Measurements from ENCODE around the gene MSL1. TPM values are rescaled to one million over a fixed set of nuclear protein-coding genes. Genes with fewer than 3 reads are reported as not detected.
A peak's percentile ranks its signal among the peaks of the same experiment; 100 is the strongest.

MSL1 gene
- total and polyA plus RNA-seq, 4 experiments from 2014 or later = 6.0 to 133 (median 69.3) TPM

- CTCF ChIA-PET (ENCODE audit: partially characterized antibody) = interaction anchor here (0.6 to 21.9 kb wide), 18 partner anchors 11 to 156 kb away, joined by 3 to 543 read pairs (median 10); partner anchors contain the start of genes CASC3, CSF3, MED24 and MSL1
- no peak overlapping the region for H3K4me3 ChIP-seq (ENCODE audit: low read length in 2 of 2)
- no peaks in the 10 kb centered on the region for H3K27me3 ChIP-seq (ENCODE audit: insufficient read depth, low read length)
- H3K9me3 ChIP-seq (ENCODE audit: control insufficient read depth in 1 of 2, low read length in 2 of 2) = no peaks in the 10 kb centered on the region
- H3K4me1 ChIP-seq (ENCODE audit: insufficient read depth, low read length) = peaks cover 89% of the 10 kb centered on the region
- POLR2A ChIA-PET (ENCODE audit: partially characterized antibody) = interaction anchor here (0.6 to 11.1 kb wide), 11 partner anchors 13 to 212 kb away, joined by 3 to 494 read pairs (median 10); partner anchors contain the start of genes CASC3, MED24, MSL1 and NR1D1
- Mint-ChIP-seq H3K27me3 (no peaks in the 10 kb centered on the region), H3K27ac (peak overlapping the region; percentile 69 to 100 (median 98)), H3K4me3 (peak overlapping the region in 7 of 8 donors; percentile 12 to 88 (median 54)), H3K9me3 (no peaks in the 10 kb centered on the region), H3K4me1 (peaks cover 71 to 87% (median 81%) of the 10 kb centered on the region in 4 donors), H3K36me3 (peaks cover 0 to 5% of the 10 kb centered on the region in 2 donors)
- peak overlapping the region; percentile 51 for H3K27ac ChIP-seq (ENCODE audit: low read depth, low read length)
- DNase-seq = no peak
- H3K36me3 ChIP-seq (ENCODE audit: insufficient read depth, low read length) = no peaks in the 10 kb centered on the region
- intact Hi-C loops (cut with micrococcal nuclease) = no loop called here
These were observed 11.5 kb upstream of the MSL1 start for GRCh38 chr17:40110026-40110845.

- H3K27me3 Mint-ChIP-seq = no peaks in the 10 kb centered on the region
- H3K36me3 ChIP-seq (ENCODE audit: insufficient read depth, low read length) = no peaks in the 10 kb centered on the region
- intact Hi-C loops (cut with micrococcal nuclease) = loop anchor here (1.0 kb wide), 2 partner anchors 36 to 98 kb away; no protein-coding TSS in a partner anchor
- peaks cover 77% of the 10 kb centered on the region for H3K4me1 ChIP-seq (ENCODE audit: insufficient read depth, low read length)
- peak overlapping the region; percentile 69 to 100 (median 98) for H3K27ac Mint-ChIP-seq
- POLR2A ChIA-PET (ENCODE audit: partially characterized antibody) = interaction anchor here (0.6 to 11.1 kb wide), 21 partner anchors 8 to 372 kb away, joined by 3 to 494 read pairs (median 4); partner anchors contain the start of genes CASC3, MED24, MSL1 and NR1D1
- peak overlapping the region; percentile 51 for H3K27ac ChIP-seq (ENCODE audit: low read depth, low read length)
- DNase-seq = peak; percentile 63 to 73 (median 68)
- H3K4me3 ChIP-seq (ENCODE audit: low read length in 2 of 2) = peak overlapping the region; percentile 6 to 51
- H3K9me3 ChIP-seq (ENCODE audit: control insufficient read depth in 1 of 2, low read length in 2 of 2) = no peaks in the 10 kb centered on the region
- H3K4me1 Mint-ChIP-seq = peaks cover 58 to 74% (median 69%) of the 10 kb centered on the region in 4 donors
- H3K9me3 Mint-ChIP-seq = no peaks in the 10 kb centered on the region
- peak overlapping the region; percentile 45 to 88 (median 79) for H3K4me3 Mint-ChIP-seq
- peaks cover 0 to 5% of the 10 kb centered on the region in 2 donors for H3K36me3 Mint-ChIP-seq
- no peaks in the 10 kb centered on the region for H3K27me3 ChIP-seq (ENCODE audit: insufficient read depth, low read length)
- CTCF ChIA-PET (ENCODE audit: partially characterized antibody) = interaction anchor here (0.6 to 21.9 kb wide), 31 partner anchors 12 to 1243 kb away, joined by 3 to 543 read pairs (median 10); partner anchors contain the start of genes CASC3, CSF3, MED24 and MSL1
These were observed 10.3 kb upstream of the MSL1 start for GRCh38 chr17:40111221-40112128.

GRCh38 chr17:40112191-40112711, 9.5 kb upstream of the MSL1 start:
- H3K9me3 ChIP-seq (ENCODE audit: control insufficient read depth in 1 of 2, low read length in 2 of 2) = no peaks in the 10 kb centered on the region

GRCh38 chr17:40112718-40113109, 9.1 kb upstream of the MSL1 start:
- DNase-seq = no peak
- no peaks in the 10 kb centered on the region for H3K9me3 Mint-ChIP-seq
- H3K36me3 Mint-ChIP-seq = peaks cover 0 to 5% of the 10 kb centered on the region in 2 donors
- ChIA-PET POLR2A (ENCODE audit: partially characterized antibody) (interaction anchor here (0.6 to 11.1 kb wide), 24 partner anchors 11 to 1577 kb away, joined by 3 to 494 read pairs (median 5); partner anchors contain the start of genes CASC3, MED24, MSL1 and NR1D1), CTCF (ENCODE audit: partially characterized antibody) (interaction anchor here (0.6 to 21.9 kb wide), 43 partner anchors 11 to 210 kb away, joined by 3 to 543 read pairs (median 9); partner anchors contain the start of genes CASC3, CDC6, CSF3 and MED24)
- Histone ChIP-seq H3K4me1 (ENCODE audit: insufficient read depth, low read length) (peaks cover 65% of the 10 kb centered on the region), H3K9me3 (ENCODE audit: control insufficient read depth in 1 of 2, low read length in 2 of 2) (no peaks in the 10 kb centered on the region), H3K27ac (ENCODE audit: low read depth, low read length) (peak overlapping the region; percentile 51), H3K36me3 (ENCODE audit: insufficient read depth, low read length) (no peaks in the 10 kb centered on the region), H3K4me3 (ENCODE audit: low read length in 2 of 2) (no peak overlapping the region), H3K27me3 (ENCODE audit: insufficient read depth, low read length) (no peaks in the 10 kb centered on the region)
- H3K4me1 Mint-ChIP-seq = peaks cover 46 to 62% (median 56%) of the 10 kb centered on the region in 4 donors
- intact Hi-C loops (cut with micrococcal nuclease) = loop anchor here (1.0 kb wide), 6 partner anchors 9 to 178 kb away; partner anchors contain the start of genes CASC3, MSL1 and THRA
- peak overlapping the region; percentile 87 to 100 (median 98) for H3K27ac Mint-ChIP-seq
- H3K27me3 Mint-ChIP-seq = no peaks in the 10 kb centered on the region
- H3K4me3 Mint-ChIP-seq = peak overlapping the region in 6 of 8 donors; percentile 63 to 91 (median 84)

More at GRCh38 chr17:40112191-40112711, 9.5 kb upstream of the MSL1 start:
- Mint-ChIP-seq H3K27ac (peak overlapping the region; percentile 87 to 100 (median 98)), H3K36me3 (peaks cover 0 to 5% of the 10 kb centered on the region in 2 donors), H3K27me3 (no peaks in the 10 kb centered on the region), H3K4me1 (peaks cover 50 to 66% (median 61%) of the 10 kb centered on the region in 4 donors), H3K4me3 (peak overlapping the region in 5 of 8 donors; percentile 13 to 88 (median 81)), H3K9me3 (no peaks in the 10 kb centered on the region)
- intact Hi-C loops (cut with micrococcal nuclease) = no loop called here
- H3K36me3 ChIP-seq (ENCODE audit: insufficient read depth, low read length) = no peaks in the 10 kb centered on the region
- POLR2A ChIA-PET (ENCODE audit: partially characterized antibody) = interaction anchor here (0.6 to 11.1 kb wide), 20 partner anchors 11 to 404 kb away, joined by 3 to 494 read pairs (median 6); partner anchors contain the start of genes CASC3, MED24, MSL1 and NR1D1
- DNase-seq = no peak
- peak overlapping the region; percentile 51 for H3K27ac ChIP-seq (ENCODE audit: low read depth, low read length)
- peaks cover 69% of the 10 kb centered on the region for H3K4me1 ChIP-seq (ENCODE audit: insufficient read depth, low read length)
- no peak overlapping the region for H3K4me3 ChIP-seq (ENCODE audit: low read length in 2 of 2)
- CTCF ChIA-PET (ENCODE audit: partially characterized antibody) = interaction anchor here (0.6 to 21.9 kb wide), 44 partner anchors 12 to 211 kb away, joined by 3 to 543 read pairs (median 10); partner anchors contain the start of genes CASC3, CSF3, MED24 and MSL1
- no peaks in the 10 kb centered on the region for H3K27me3 ChIP-seq (ENCODE audit: insufficient read depth, low read length)

- Mint-ChIP-seq H3K36me3 (peaks cover 0 to under 1% of the 10 kb centered on the region in 2 donors), H3K4me1 (peaks cover 40 to 60% (median 52%) of the 10 kb centered on the region in 4 donors), H3K9me3 (peaks cover 0 to 3% (median 0%) of the 10 kb centered on the region in 8 donors), H3K27me3 (no peaks in the 10 kb centered on the region), H3K27ac (peak overlapping the region; percentile 87 to 100 (median 95)), H3K4me3 (peak overlapping the region; percentile 83 to 93 (median 86))
- peak; percentile 92 to 97 (median 93) for DNase-seq
- POLR2A ChIA-PET (ENCODE audit: partially characterized antibody) = interaction anchor here (0.6 to 11.1 kb wide), 27 partner anchors 10 to 1577 kb away, joined by 3 to 494 read pairs (median 5); partner anchors contain the start of genes CASC3, MED24, MSL1 and NR1D1
- peaks cover 59% of the 10 kb centered on the region for H3K4me1 ChIP-seq (ENCODE audit: insufficient read depth, low read length)
- H3K36me3 ChIP-seq (ENCODE audit: insufficient read depth, low read length) = no peaks in the 10 kb centered on the region
- H3K9me3 ChIP-seq (ENCODE audit: control insufficient read depth in 1 of 2, low read length in 2 of 2) = no peaks in the 10 kb centered on the region
- peak overlapping the region; percentile 51 for H3K27ac ChIP-seq (ENCODE audit: low read depth, low read length)
- CTCF ChIA-PET (ENCODE audit: partially characterized antibody) = interaction anchor here (0.6 to 21.9 kb wide), 41 partner anchors 11 to 210 kb away, joined by 3 to 543 read pairs (median 10); partner anchors contain the start of genes CASC3, CDC6, CSF3 and MED24
- intact Hi-C loops (cut with micrococcal nuclease) = loop anchor here (1.0 kb wide), 6 partner anchors 8 to 177 kb away; partner anchors contain the start of genes CASC3, MSL1 and THRA
- H3K27me3 ChIP-seq (ENCODE audit: insufficient read depth, low read length) = no peaks in the 10 kb centered on the region
- peak overlapping the region; percentile 47 to 64 for H3K4me3 ChIP-seq (ENCODE audit: low read length in 2 of 2)
These were observed 8.5 kb upstream of the MSL1 start for GRCh38 chr17:40113110-40113906.
